Uterus (tissue), 4 donors: Measurements from ENCODE around the gene NR1D2. TPM values are rescaled to one million over a fixed set of nuclear protein-coding genes. Genes with fewer than 3 reads are reported as not detected.
"Not testable (repeated sequence)": the region's sequence is repeated elsewhere in the genome, so short reads cannot be mapped to it uniquely, and the experiment has no call there.

Experiments used
- DNase-seq, 2 donors: peaks; one replicate each; pipeline ENCODE4 v3.0.0-alpha.2; 2019 to 2020
- H3K27ac ChIP-seq, 2 donors: fragments of 200-600 bp; sonication (generic); 1 replicate in 1 of 2; 2 replicates in 1 of 2; pipeline ENCODE4 v1.5.1; 2016 to 2018
- H3K27me3 ChIP-seq, 2 donors: fragments of 200-600 bp; sonication (generic); one replicate each; pipeline ENCODE4 v1.5.1; 2018 to 2019; ENCODE audit warnings: control low read depth in 1 of 2
- H3K36me3 ChIP-seq, 2 donors: fragments of 200-600 bp; sonication (generic); one replicate each; pipeline ENCODE4 v1.5.1; 2019; ENCODE audit warnings: control low read depth in 1 of 2
- H3K4me1 ChIP-seq, 2 donors: fragments of 200-600 bp; sonication (generic); one replicate each; pipeline ENCODE4 v1.5.1; 2018 to 2019; ENCODE audit warnings: control low read depth in 1 of 2
- H3K4me3 ChIP-seq, 2 donors: fragments of 200-600 bp; sonication (generic); 1 replicate in 1 of 2; 2 replicates in 1 of 2; pipeline ENCODE4 v1.5.1; 2018 to 2019; ENCODE audit warnings: mild to moderate bottlenecking in 1 of 2
- H3K9me3 ChIP-seq, 2 donors: fragments of 200-600 bp; sonication (generic); one replicate each; pipeline ENCODE4 v1.5.1; 2019; ENCODE audit warnings: control low read depth in 1 of 2
- POLR2A ChIP-seq, 2 donors: fragments of 450-650 bp; IDR thresholded peaks; one replicate each; pipeline ENCODE4 v1.6.1; 2016; ENCODE audit warnings: antibody characterized with exemption in 2 of 2, mild to moderate bottlenecking in 1 of 2, moderate library complexity in 1 of 2
- intact Hi-C: fragments of 100-400 bp; cut with DNase I; formaldehyde crosslinking; loops from one replicate; pipeline ENCODE4 v1.15.1; 2023; ENCODE audit warnings: low total_unique reads
- total RNA-seq, 4 donors: library from RNA; depleted of rRNA in 3 of 4; stranded (reverse); fragments of >200 nt in 3 of 4; gene quantifications; one replicate each; pipeline versions ENCODE4 v1.1.0 to v1.2.4, GENCODE V29; 2014 to 2023
- TF ChIP-seq, protein P1 (sequence below), 4 experiments: fragments of 200-600 bp in 2 of 4; fragments of 450-650 bp in 2 of 4; sonication (generic) in 2 of 4; IDR thresholded peaks; one replicate each; pipeline ENCODE4 v1.5.1; 2016 to 2019; ENCODE audit warnings: antibody characterized with exemption in 4 of 4, mild to moderate bottlenecking in 2 of 4, moderate library complexity in 1 of 4
- donor health status: DM: yes; HTN: yes; CAD: no.

Gene NR1D2
- total RNA-seq, 4 donors from 2014 or later = 36.8 to 95.7 (median 60.2) TPM

DNA sequence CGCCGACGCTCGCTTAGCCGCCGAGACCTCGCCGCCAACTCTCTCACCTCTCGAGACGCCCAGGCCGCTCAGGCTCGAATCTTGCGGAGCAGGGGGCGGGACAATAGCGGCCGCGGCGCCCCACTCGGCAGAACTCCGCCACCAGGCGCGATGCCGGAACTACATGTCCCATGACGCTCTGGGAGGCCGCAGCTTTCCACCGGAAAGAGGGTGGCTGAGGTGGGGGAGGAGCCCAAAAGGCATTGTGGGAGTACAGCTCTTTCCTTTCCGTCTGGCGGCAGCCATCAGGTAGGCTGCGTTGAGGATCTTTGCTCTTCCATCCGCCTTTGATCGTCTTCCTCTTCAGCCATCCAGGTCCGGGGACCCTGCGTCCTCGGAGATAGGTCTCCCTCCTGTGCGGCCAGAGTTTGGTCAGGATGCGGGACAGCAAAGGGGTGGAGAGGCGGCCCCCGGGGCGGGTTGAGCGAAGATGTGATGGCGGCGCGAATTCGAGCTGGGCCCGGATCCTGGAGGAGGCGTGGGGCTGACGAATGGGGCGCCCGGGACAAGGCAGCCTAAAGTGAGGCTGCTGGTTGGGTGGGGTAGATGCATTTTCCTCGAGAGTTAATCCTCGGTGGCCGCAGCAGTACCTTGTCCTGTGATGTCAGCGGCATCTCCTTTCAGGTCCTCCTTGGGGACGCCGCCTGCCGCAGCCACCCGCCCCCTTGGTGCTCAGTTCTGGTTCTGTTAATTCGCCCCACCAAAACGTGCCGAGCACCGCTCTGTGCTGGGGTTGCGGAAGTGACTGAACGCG lies 28.0 kb upstream of the NR1D2 start, which contains the start of the genes NKIRAS1 and RPL15:
TSS of gene NKIRAS1 (minus strand) at position 105 of the 793 bp plus-strand sequence. CDS start 6,086 bp downstream, outside the sequence.
TSS of gene RPL15 (plus strand) at position 247 of the 793 bp plus-strand sequence. CDS start 728 bp downstream, outside the sequence.
- H3K4me1 ChIP-seq = peaks cover 0 to 4% of the 10 kb centered on the region in 2 donors
- no peaks in the 10 kb centered on the region for H3K9me3 ChIP-seq
- H3K27ac ChIP-seq = peak within 1 kb of the TSS; percentile 94 to 95
- no peaks in the 10 kb centered on the region for H3K27me3 ChIP-seq
- DNase-seq = peak; percentile 97 to 98
- intact Hi-C loops = no loop called here
- H3K36me3 ChIP-seq = no peaks in the 10 kb centered on the region
- TF ChIP-seq POLR2A (IDR thresholded peaks at IDR 0.05) = peak; percentile 88 to 98
- TF ChIP-seq, protein P1, sequence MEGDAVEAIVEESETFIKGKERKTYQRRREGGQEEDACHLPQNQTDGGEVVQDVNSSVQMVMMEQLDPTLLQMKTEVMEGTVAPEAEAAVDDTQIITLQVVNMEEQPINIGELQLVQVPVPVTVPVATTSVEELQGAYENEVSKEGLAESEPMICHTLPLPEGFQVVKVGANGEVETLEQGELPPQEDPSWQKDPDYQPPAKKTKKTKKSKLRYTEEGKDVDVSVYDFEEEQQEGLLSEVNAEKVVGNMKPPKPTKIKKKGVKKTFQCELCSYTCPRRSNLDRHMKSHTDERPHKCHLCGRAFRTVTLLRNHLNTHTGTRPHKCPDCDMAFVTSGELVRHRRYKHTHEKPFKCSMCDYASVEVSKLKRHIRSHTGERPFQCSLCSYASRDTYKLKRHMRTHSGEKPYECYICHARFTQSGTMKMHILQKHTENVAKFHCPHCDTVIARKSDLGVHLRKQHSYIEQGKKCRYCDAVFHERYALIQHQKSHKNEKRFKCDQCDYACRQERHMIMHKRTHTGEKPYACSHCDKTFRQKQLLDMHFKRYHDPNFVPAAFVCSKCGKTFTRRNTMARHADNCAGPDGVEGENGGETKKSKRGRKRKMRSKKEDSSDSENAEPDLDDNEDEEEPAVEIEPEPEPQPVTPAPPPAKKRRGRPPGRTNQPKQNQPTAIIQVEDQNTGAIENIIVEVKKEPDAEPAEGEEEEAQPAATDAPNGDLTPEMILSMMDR (IDR thresholded peaks at IDR 0.05) = peak; percentile 36 to 84 (median 53)
- H3K4me3 ChIP-seq = peak within 1 kb of the TSS; percentile 78 to 91

DNA sequence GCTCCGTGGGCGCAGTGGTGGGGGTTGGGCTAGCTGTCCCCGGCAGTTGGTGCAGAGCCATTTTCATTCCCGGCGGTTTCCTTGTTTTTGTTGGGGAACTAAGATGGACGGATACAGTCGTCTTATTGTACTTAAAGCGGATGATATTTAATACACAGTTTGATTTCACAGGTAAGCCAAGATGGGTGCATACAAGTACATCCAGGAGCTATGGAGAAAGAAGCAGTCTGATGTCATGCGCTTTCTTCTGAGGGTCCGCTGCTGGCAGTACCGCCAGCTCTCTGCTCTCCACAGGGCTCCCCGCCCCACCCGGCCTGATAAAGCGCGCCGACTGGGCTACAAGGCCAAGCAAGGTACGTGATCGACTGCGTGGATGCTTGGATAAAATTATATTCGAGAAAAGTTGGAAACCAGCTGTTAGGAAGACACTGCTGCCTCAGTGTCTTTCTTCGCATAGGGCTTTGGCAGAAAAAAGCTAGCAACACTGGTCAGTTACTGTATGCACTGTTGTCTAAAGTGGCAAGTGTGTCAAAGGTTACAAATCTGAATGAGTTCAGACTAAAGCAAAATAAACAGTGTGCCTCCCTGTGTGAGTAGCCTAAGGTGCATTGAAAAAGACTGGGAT lies 27.3 kb upstream of the NR1D2 start:
- intact Hi-C loops, H3K36me3 ChIP-seq, H3K4me1 ChIP-seq, H3K9me3 ChIP-seq, H3K27me3 ChIP-seq, DNase-seq: not testable (repeated sequence)
- Histone ChIP-seq H3K27ac (peak overlapping the region; percentile 94 to 95), H3K4me3 (peak overlapping the region; percentile 78 to 91)

DNA sequence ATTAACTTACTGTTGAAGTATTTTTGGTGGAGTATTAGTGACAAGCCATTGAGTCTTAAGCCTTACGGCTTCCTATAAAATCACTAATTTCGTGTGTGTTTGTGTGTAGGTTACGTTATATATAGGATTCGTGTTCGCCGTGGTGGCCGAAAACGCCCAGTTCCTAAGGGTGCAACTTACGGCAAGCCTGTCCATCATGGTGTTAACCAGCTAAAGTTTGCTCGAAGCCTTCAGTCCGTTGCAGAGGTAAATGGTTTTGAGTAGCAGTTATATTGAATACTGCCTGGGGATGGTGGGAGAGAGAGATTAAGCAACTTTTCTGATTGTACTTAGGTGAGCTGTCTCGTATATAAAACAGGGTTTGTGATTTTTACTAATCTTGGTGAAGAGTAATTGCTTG lies 26.8 kb upstream of the NR1D2 start:
- Histone ChIP-seq H3K4me3 (peak overlapping the region; percentile 78 to 91), H3K27ac (peak overlapping the region; percentile 94 to 95)
- H3K4me1 ChIP-seq, H3K36me3 ChIP-seq, DNase-seq, H3K27me3 ChIP-seq, H3K9me3 ChIP-seq, intact Hi-C loops: not testable (repeated sequence)

DNA sequence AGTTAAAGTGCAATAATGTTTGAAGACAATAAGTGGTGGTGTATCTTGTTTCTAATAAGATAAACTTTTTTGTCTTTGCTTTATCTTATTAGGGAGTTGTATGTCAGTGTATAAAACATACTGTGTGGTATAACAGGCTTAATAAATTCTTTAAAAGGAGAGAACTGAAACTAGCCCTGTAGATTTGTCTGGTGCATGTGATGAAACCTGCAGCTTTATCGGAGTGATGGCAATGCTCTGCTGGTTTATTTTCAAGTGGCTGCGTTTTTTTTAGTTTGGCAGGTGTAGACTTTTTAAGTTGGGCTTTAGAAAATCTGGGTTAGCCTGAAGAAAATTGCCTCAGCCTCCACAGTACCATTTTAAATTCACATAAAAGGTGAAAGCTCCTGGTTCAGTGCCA lies 25.5 kb upstream of the NR1D2 start:
- no peaks in the 10 kb centered on the region for H3K9me3 ChIP-seq
- intact Hi-C loops = no loop called here
- H3K27me3 ChIP-seq = no peaks in the 10 kb centered on the region
- no peak overlapping the region for H3K4me3 ChIP-seq
- TF ChIP-seq, protein P1 (IDR thresholded peaks at IDR 0.05) = no peak
- DNase-seq = no peak
- H3K27ac ChIP-seq = no peak overlapping the region
- no peaks in the 10 kb centered on the region for H3K36me3 ChIP-seq
- H3K4me1 ChIP-seq = peaks cover 0 to 4% of the 10 kb centered on the region in 2 donors

DNA sequence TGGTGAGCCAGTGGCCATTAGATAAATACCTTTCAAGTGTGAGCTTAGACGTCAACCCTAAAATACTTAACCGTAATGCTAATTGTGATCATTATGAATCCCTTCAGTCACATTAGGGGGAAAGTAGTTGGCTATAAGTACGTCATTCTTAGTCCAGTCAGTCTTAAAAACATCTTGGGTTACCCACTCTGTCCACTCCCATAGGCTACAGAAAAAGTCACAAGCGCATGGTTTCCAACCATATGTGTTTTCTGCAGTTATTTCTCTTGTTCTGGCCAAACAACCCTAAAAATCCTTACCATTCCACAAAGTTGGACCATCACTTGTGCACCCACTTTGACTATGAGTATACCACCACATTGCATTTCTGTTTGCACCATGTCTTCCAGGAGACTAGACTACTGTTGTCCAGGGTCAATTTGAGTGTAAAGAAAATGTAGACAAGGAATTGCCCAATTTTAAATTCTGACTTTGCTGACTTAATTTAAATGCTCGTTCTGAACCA lies 24.9 kb upstream of the NR1D2 start:
- Histone ChIP-seq H3K27me3 (no peaks in the 10 kb centered on the region), H3K4me3 (no peak overlapping the region), H3K27ac (no peak overlapping the region), H3K9me3 (no peaks in the 10 kb centered on the region), H3K4me1 (peaks cover 0 to 4% of the 10 kb centered on the region in 2 donors), H3K36me3 (no peaks in the 10 kb centered on the region)
- no peak for TF ChIP-seq POLR2A (IDR thresholded peaks at IDR 0.05)
- TF ChIP-seq, protein P1 (IDR thresholded peaks at IDR 0.05) = no peak
- DNase-seq = no peak
- intact Hi-C loops = no loop called here

DNA sequence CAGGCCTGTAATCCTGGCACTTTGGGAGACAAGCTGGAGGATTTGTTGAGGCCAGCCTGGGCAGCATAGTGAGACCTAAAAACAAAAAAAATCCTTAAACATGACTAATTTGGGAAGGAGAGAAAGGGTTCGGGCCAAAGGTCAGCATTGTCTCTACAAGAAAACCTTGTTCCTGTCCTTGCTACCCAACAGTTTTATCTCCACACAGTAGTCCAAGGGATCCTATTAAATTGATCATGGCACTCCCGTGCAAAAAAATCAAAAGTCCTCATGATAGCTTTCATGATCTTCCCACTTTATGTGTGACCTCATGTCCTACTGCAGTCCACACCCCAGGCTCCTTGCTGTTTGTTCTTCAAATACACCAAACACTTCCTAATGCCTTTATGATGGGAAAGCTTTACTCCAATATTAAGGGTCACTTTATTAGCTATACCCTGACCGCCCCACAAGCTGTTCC lies 24.0 kb upstream of the NR1D2 start:
- no peak for DNase-seq
- no peaks in the 10 kb centered on the region for H3K9me3 ChIP-seq
- intact Hi-C loops = no loop called here
- H3K4me3 ChIP-seq = no peak overlapping the region
- no peak for TF ChIP-seq POLR2A (IDR thresholded peaks at IDR 0.05)
- TF ChIP-seq, protein P1 (IDR thresholded peaks at IDR 0.05) = no peak
- no peak overlapping the region for H3K27ac ChIP-seq
- no peaks in the 10 kb centered on the region for H3K27me3 ChIP-seq
- H3K36me3 ChIP-seq = no peaks in the 10 kb centered on the region
- H3K4me1 ChIP-seq = peaks cover 0 to 4% of the 10 kb centered on the region in 2 donors
